Endothelial cell of umbilical vein (primary cell): Measurements from ENCODE around the gene ZG16. TPM values are rescaled to one million over a fixed set of nuclear protein-coding genes. Genes with fewer than 3 reads are reported as not detected.

Experiments
- BruUV-seq: library from RNA; stranded (reverse); fragments of 400-500 nt; replicated peaks from 2 replicates; lab custom pipeline; 2021; lab: Mats Ljungman, UMichigan
- CTCF ChIA-PET: fragments of 300-600, 350-600 bp; sonication (Branson Sonifier 250); formaldehyde crosslinking; loops from one replicate; lab custom pipeline; 2021; ENCODE audit warnings: antibody characterized with exemption, inconsistent platforms; lab: Charles Lee
- POLR2A ChIA-PET: fragments of 300-600, 350-600 bp; sonication (Branson Sonifier 250); formaldehyde crosslinking; loops from one replicate; lab custom pipeline; 2021; ENCODE audit warnings: antibody characterized with exemption, inconsistent platforms; lab: Charles Lee
- DNase-seq: peaks from one replicate; pipeline ENCODE4 v3.0.0-alpha.2; 2011; ENCODE audit warnings: low read depth, low spot score
- FAIRE-seq: peaks from 2 replicates; lab custom pipeline; 2011; peaks lifted over from hg19 to GRCh38; lab: Jason Lieb, UNC
- H2AFZ ChIP-seq: 2 replicates; pipeline ENCODE4 v1.6.0; 2012; ENCODE audit warnings: low read depth, low read length, control low read depth, inconsistent platforms
- H3K27ac ChIP-seq: 2 replicates; pipeline ENCODE4 v1.5.1; 2011; ENCODE audit warnings: low read depth, mild to moderate bottlenecking, control low read depth, low read length, moderate library complexity; ENCODE audit not compliant: insufficient read depth
- H3K27me3 ChIP-seq, 2 experiments: 2 replicates each; pipeline versions ENCODE4 v1.6.0 to v1.6.1; 2011; ENCODE audit warnings: low read length in 2 of 2, mixed read lengths in 1 of 2; ENCODE audit not compliant: control insufficient read depth in 2 of 2, insufficient read depth in 2 of 2
- H3K36me3 ChIP-seq, 2 experiments: 2 replicates in 1 of 2; 3 replicates in 1 of 2; pipeline ENCODE4 v1.5.1; 2011; ENCODE audit warnings: low read length in 2 of 2, mild to moderate bottlenecking in 1 of 2, moderate library complexity in 1 of 2; ENCODE audit not compliant: control insufficient read depth in 2 of 2, insufficient read depth in 2 of 2; ENCODE audit errors: extremely low read depth in 1 of 2
- H3K4me1 ChIP-seq: 3 replicates; pipeline ENCODE4 v1.5.1; 2011; ENCODE audit warnings: mild to moderate bottlenecking, low read length; ENCODE audit not compliant: control insufficient read depth, insufficient read depth; ENCODE audit errors: extremely low read depth
- H3K4me2 ChIP-seq: 2 replicates; pipeline ENCODE4 v1.6.1; 2011; ENCODE audit warnings: low read length, control low read depth, mixed read lengths; ENCODE audit not compliant: insufficient read depth
- H3K4me3 ChIP-seq, 3 experiments: fragments of 200-600 bp in 1 of 3; sonication (generic), shearing (Covaris generic) in 1 of 3; replicated peaks in 1 of 3; 2 replicates each; pipeline ENCODE4 v1.5.1; 2011 to 2016; ENCODE audit warnings: control low read depth in 3 of 3, low read length in 3 of 3, mild to moderate bottlenecking in 2 of 3, inconsistent platforms in 1 of 3, low read depth in 1 of 3, moderate library complexity in 1 of 3; ENCODE audit not compliant: insufficient read depth in 1 of 3
- H3K79me2 ChIP-seq: 2 replicates; pipeline ENCODE4 v1.6.0; 2012; ENCODE audit warnings: low read length, inconsistent platforms; ENCODE audit not compliant: control insufficient read depth, insufficient read depth
- H3K9ac ChIP-seq: replicated peaks from 2 replicates; pipeline ENCODE3; 2011; ENCODE audit warnings: low read length, control low read depth; ENCODE audit not compliant: insufficient read depth; ENCODE audit errors: extremely low read depth
- H3K9me1 ChIP-seq: replicated peaks from 3 replicates; pipeline ENCODE4 v1.6.0; 2011; ENCODE audit warnings: mild to moderate bottlenecking, low read length; ENCODE audit not compliant: control insufficient read depth, insufficient read depth; ENCODE audit errors: extremely low read depth
- H3K9me3 ChIP-seq: replicated peaks from 2 replicates; pipeline ENCODE4 v1.5.1; 2012; ENCODE audit warnings: low read length, inconsistent platforms; ENCODE audit not compliant: control insufficient read depth, insufficient read depth
- H4K20me1 ChIP-seq: replicated peaks from 2 replicates; pipeline ENCODE3; 2011; ENCODE audit warnings: mild to moderate bottlenecking, low read length; ENCODE audit not compliant: control insufficient read depth, insufficient read depth; ENCODE audit errors: extremely low read depth
- CTCF ChIP-seq, 2 donors: IDR thresholded peaks; 1 replicate in 1 of 2; 2 replicates in 1 of 2; pipeline ENCODE4 v1.5.1; 2011; ENCODE audit warnings: low read length in 2 of 2, mild to moderate bottlenecking in 2 of 2, moderate library complexity in 2 of 2, control low read depth in 1 of 2, inconsistent platforms in 1 of 2, low read depth in 1 of 2; ENCODE audit not compliant: insufficient read depth in 1 of 2; ENCODE audit errors: extremely low read depth in 1 of 2
- EZH2 ChIP-seq: IDR thresholded peaks from 2 replicates; pipeline ENCODE4 v1.6.1; 2012; ENCODE audit warnings: borderline replicate concordance, low read depth, mild to moderate bottlenecking, moderate library complexity, low read length, inconsistent platforms; ENCODE audit not compliant: severe bottlenecking
- FOS ChIP-seq: IDR thresholded peaks from 2 replicates; pipeline ENCODE4 v1.6.1; 2011; ENCODE audit warnings: mild to moderate bottlenecking, low read length, moderate library complexity, borderline replicate concordance; ENCODE audit not compliant: insufficient read depth
- GATA2 ChIP-seq: IDR thresholded peaks from 2 replicates; pipeline ENCODE4 v1.7.0; 2011; ENCODE audit warnings: low read depth, mild to moderate bottlenecking, moderate library complexity, mixed read lengths, low read length; ENCODE audit not compliant: insufficient read length, insufficient read depth
- JUN ChIP-seq: IDR thresholded peaks from 2 replicates; pipeline ENCODE4 v1.6.1; 2011; ENCODE audit warnings: borderline replicate concordance, low read depth; ENCODE audit not compliant: insufficient read length, insufficient read depth
- MAX ChIP-seq: IDR thresholded peaks from 2 replicates; pipeline ENCODE4 v1.6.1; 2011; ENCODE audit not compliant: insufficient read depth, insufficient read length
- MYC ChIP-seq: IDR thresholded peaks from one replicate; pipeline ENCODE4 v1.6.1; 2011; ENCODE audit warnings: mild to moderate bottlenecking, low read depth, low read length
- POLR2A ChIP-seq: IDR thresholded peaks from 2 replicates; pipeline ENCODE4 v1.6.1; 2012; ENCODE audit warnings: low read depth, mild to moderate bottlenecking, control low read depth, low read length
- POLR2AphosphoS5 ChIP-seq: IDR thresholded peaks from 2 replicates; pipeline ENCODE4 v1.6.1; 2012; ENCODE audit warnings: low read depth, mild to moderate bottlenecking, control low read depth, low read length, moderate library complexity; ENCODE audit not compliant: insufficient read depth
- dilution Hi-C: fragments of 300-500 bp; cut with MboI; formaldehyde crosslinking; loops from one replicate; pipeline ENCODE4 v1.15.0; 2019; ENCODE audit warnings: low sequenced_read_pairs; ENCODE audit not compliant: extremely low pct_ligation_motif_present
- intact Hi-C: fragments of 100-400 bp; cut with micrococcal nuclease; formaldehyde crosslinking; loops from one replicate; pipeline ENCODE4 v1.10.0; 2022
- polyA plus RNA-seq, 4 experiments: library from polyadenylated mRNA; depleted of rRNA in 3 of 4; stranded (reverse) in 3 of 4; unstranded in 1 of 4; fragments of >200 nt; gene quantifications; 2 replicates each; pipeline versions ENCODE4 v1.2.1 to v1.2.3, GENCODE V29; 2011 to 2012; ENCODE audit warnings: missing spikeins in 1 of 4
- total RNA-seq: library from RNA; stranded (reverse); gene quantifications from 2 replicates; pipeline ENCODE4 v1.2.3, GENCODE V29; 2021

ZG16 gene
- total and polyA plus RNA-seq, 2 donors (not counting 3 experiments of a cell fraction or from before 2014, with no cell fraction given), result not detected

- Histone ChIP-seq H3K27me3 (peaks cover 8 to 9% of the 10 kb centered on the region in 2 experiments), H3K79me2 (no peaks in the 10 kb centered on the region), H3K9me1 (no peaks in the 10 kb centered on the region), H3K4me3 (no peak overlapping the region), H4K20me1 (no peaks in the 10 kb centered on the region), H2AFZ (no peak overlapping the region), H3K27ac (no peak overlapping the region), H3K9me3 (no peaks in the 10 kb centered on the region), H3K9ac (no peak overlapping the region), H3K36me3 (no peaks in the 10 kb centered on the region), H3K4me2 (no peak overlapping the region), H3K4me1 (no peaks in the 10 kb centered on the region)
- ChIA-PET POLR2A (interaction anchor here (0.6 kb wide), 1 partner anchor 835 kb away, joined by 4 read pairs; no protein-coding TSS in a partner anchor), CTCF (interaction anchor here (0.5 to 1.6 kb wide), 3 partner anchors 10 to 80 kb away, joined by 3 to 6 read pairs (median 4); no protein-coding TSS in a partner anchor)
- FAIRE-seq (no peak), DNase-seq (no peak)
- BruUV-seq, result no TSS peak
- dilution Hi-C loops, result no loop called here
- intact Hi-C loops, result no loop called here
- TF ChIP-seq MYC (no peak), JUN (no peak), POLR2AphosphoS5 (no peak), FOS (no peak)
Measured at GRCh38 chr16:29774730-29775129, 3.3 kb upstream of the ZG16 start.

- Histone ChIP-seq H3K36me3 (no peaks in the 10 kb centered on the region), H3K27me3 (peaks cover 14% of the 10 kb centered on the region in 2 experiments), H3K4me2 (no peak overlapping the region), H3K4me3 (no peak overlapping the region), H3K4me1 (no peaks in the 10 kb centered on the region), H3K9ac (no peak overlapping the region), H3K27ac (no peak overlapping the region), H3K9me3 (no peaks in the 10 kb centered on the region), H4K20me1 (no peaks in the 10 kb centered on the region), H3K9me1 (no peaks in the 10 kb centered on the region), H3K79me2 (no peaks in the 10 kb centered on the region), H2AFZ (no peak overlapping the region)
- TF ChIP-seq JUN, result no peak
- TF ChIP-seq GATA2, result no peak
- no peak for TF ChIP-seq EZH2
- no peak for TF ChIP-seq CTCF (IDR thresholded peaks at IDR 0.05; ENCODE audit: extremely low read depth in 1 of 2, insufficient read depth in 1 of 2, low read depth in 1 of 2, low read length in 2 of 2)
- TF ChIP-seq MAX, result no peak
- TF ChIP-seq MYC, result no peak
- TF ChIP-seq POLR2AphosphoS5, result no peak
- no peak for TF ChIP-seq FOS
- no peak for TF ChIP-seq POLR2A
- intact Hi-C loops, result no loop called here
- FAIRE-seq (no peak), DNase-seq (no peak)
- BruUV-seq, result no TSS peak
- POLR2A ChIA-PET, result no interaction called here
- dilution Hi-C loops, result no loop called here
- CTCF ChIA-PET, result no interaction called here
Measured at GRCh38 chr16:29775742-29776408, 2.2 kb upstream of the ZG16 start.
